Testis (tissue), 2 donors: Measurements from ENCODE around the gene GOLPH3L.

ENCODE experiments used
- POLR2A ChIP-seq: fragments of 450-650 bp; IDR thresholded peaks from one replicate; pipeline ENCODE4 v1.6.1; 2017; ENCODE audit warnings: antibody characterized with exemption, mild to moderate bottlenecking, moderate library complexity
- TF ChIP-seq, protein P1 (sequence below), 3 experiments: fragments of 450-650 bp in 2 of 3; fragments of 200-600 bp in 1 of 3; sonication (generic) in 1 of 3; IDR thresholded peaks; one replicate each; pipeline ENCODE4 v1.5.1; 2016 to 2019; ENCODE audit warnings: antibody characterized with exemption in 3 of 3, mild to moderate bottlenecking in 2 of 3, moderate library complexity in 1 of 3

DNA sequence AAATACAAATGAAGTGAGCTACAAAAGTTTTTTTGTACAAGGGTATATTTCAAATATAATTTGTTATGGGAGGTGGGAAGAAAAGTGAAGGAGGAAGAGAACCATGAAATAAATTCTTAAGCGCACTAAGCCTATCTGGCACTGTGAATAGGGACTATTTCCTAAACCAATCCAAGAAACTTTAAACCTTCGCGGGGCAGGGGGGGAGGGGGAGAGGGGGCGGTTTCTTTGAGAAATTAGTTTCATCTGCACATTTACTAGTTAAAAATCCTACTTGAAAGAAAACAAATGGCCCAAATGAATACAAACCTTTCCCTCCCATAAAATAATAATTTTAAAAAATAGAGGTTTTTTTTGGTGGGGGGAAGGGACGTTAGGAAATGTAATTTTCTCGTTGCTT lies 364 bp downstream of the GOLPH3L start:
- TF ChIP-seq, protein P1, sequence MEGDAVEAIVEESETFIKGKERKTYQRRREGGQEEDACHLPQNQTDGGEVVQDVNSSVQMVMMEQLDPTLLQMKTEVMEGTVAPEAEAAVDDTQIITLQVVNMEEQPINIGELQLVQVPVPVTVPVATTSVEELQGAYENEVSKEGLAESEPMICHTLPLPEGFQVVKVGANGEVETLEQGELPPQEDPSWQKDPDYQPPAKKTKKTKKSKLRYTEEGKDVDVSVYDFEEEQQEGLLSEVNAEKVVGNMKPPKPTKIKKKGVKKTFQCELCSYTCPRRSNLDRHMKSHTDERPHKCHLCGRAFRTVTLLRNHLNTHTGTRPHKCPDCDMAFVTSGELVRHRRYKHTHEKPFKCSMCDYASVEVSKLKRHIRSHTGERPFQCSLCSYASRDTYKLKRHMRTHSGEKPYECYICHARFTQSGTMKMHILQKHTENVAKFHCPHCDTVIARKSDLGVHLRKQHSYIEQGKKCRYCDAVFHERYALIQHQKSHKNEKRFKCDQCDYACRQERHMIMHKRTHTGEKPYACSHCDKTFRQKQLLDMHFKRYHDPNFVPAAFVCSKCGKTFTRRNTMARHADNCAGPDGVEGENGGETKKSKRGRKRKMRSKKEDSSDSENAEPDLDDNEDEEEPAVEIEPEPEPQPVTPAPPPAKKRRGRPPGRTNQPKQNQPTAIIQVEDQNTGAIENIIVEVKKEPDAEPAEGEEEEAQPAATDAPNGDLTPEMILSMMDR (IDR thresholded peaks at IDR 0.05): no peak
- no peak for TF ChIP-seq POLR2A
